NOMO-1 treated with DMSO at 0.1 percent for 48 hours (cell line): ENCODE measurements around the gene PACS1.

Experiments used
- DNase-seq: peaks from one replicate; lab custom pipeline; 2025; ENCODE audit not compliant: unreplicated experiment; lab: John Stamatoyannopoulos, UW

PACS1 gene

DNA sequence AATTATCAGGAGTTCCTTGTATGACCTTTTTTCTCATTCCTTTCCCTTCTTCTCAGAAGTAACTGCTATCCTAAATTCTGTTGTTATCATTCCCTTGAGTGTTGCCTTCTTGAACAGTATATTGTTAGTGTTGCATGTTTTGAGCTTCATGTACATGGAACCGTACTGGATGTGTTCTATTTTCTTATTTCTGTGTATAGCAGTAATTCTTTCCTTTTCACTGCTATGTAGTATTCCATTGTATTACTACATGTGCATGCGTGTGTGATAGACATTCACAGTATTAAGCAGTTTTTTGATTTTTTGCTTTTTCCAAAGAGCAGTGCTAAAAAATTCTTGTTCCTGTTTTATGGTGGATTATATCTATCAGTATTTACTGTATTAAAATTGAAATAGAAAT, 108.1 kb downstream of the PACS1 start:
- DNase-seq, result no peak

DNA sequence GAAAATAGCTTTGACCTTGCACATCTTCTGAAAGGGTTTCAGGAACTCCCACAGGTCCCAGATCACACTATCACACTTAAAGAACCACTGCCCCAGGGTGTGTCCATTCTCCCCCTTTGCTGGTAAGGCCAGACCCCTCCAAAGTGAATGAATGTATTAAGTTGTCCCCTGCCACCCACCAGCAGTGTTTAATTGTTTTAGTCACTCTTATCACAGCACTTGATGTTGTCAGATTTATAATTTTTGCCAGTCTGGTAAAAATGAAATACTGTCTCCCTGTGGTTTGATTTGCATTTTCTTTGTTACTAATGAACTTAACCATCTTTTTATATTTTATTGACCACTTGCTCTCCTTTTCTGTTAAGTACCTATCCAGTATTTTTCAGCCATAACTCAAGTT, 108.8 kb downstream of the PACS1 start:
- DNase-seq, result no peak

DNA sequence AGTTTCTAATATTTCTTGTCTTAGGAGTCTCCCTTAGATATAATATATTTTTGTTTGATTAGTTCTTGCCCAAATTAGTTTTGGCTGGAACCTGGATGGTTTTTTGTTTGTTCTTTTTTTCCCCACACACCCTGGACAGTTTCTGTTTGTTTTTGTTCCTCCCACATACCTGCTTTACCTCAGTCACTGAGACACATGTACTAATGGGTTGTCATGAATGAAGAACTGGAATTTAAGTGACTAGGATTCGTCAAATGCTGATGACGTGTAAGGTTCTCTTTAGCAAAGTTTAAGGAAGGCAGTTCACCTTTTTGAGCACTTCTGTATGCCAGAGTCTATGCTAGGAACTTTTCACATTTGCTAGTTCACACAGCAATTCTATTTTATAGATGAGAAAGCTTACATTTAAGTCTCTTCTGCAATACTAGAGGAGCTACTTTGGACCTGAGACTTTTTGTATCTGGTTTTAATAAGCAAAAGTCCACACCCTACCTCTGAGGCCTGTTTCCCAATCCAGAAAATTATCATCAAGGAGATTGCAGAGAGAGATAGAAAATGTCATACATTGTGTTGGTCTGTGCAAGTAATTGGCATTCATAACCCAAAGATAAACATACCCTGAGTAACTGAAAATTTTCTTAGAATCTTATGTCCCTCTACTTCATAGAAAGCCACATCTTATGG, 111.7 kb downstream of the PACS1 start:
- no peak for DNase-seq

DNA sequence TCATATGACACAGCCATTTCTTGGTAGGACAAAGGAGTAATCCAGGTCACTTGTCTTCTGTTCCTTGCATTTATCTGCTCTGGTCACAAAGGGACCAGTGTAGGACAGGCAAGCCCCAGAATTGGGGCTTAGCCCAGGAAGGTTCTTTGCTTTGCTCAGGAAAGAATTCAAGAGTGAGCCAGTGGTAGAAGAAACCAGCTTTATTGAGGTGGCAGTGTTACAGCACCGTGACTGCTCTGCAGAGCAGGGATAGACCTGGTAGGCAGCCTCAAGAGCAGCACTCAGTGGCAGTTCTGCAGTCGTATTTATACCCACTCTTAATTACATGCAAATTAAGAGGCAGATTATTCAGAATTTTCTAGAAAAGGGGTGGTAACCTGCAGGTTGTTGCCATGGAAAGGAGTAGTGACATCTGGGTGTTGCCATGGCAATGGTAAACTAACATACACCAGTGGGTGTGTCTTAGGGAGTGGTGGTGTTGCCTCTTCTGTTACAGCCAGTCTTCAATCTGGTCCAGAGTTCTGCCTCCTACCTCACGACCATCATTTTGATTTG, 113.5 kb downstream of the PACS1 start:
- no peak for DNase-seq

DNA sequence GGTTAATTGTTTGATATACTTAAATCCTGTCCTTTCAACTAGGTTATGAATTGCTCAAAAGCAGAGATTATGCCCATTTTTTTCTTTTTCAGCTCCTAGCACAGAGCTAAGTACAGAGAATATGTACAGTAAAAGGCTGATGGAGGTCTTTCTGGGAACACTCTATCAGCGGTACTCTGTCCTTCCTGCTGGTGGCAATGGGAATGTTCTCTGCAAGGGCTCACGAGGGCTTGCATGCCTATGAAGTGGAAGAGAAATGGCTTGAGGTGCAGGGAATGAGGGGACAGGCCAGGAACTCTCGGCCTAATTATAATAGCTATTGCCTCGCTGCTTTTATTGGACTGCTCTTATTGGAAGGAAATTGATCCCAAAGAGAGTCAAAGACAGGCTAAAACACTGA, 114.7 kb downstream of the PACS1 start:
- no peak for DNase-seq

DNA sequence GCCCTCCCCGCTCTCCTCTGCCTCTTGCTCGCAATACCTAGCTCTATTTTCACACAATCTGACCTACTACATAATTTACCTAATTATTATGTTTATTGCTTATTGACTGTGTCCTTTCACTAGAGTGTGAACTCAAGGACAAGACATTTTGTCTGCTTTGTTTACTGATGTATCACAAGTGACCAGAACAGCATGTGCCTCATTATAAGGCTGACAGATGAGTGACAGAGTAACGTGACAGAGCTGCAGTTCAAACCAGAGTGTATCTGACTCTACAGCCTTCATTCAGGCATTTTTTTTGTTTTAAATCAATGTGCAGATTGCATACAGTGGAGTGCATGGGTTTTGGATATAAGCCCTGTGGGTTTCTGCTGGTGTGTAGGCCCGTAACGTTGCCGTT, 116.4 kb downstream of the PACS1 start:
- no peak for DNase-seq

DNA sequence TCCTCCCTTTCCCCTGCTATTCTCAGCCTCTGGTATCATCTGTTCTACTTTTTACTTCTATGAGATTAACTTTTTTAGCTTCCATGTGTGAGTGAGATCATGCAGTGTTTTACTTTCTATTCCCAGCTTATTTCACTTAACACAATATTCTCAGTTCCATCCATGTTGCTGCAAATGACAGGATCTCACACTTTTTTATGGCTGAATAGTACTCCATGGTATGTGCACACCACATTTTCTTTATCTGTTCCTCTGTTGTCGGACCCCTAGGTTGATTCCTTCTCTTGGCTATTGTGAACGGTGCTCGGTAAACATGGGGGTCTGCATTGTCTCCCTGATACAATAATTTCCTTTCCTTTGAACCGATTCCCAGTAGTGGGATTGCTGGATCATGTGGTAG, 117.4 kb downstream of the PACS1 start:
- no peak for DNase-seq

DNA sequence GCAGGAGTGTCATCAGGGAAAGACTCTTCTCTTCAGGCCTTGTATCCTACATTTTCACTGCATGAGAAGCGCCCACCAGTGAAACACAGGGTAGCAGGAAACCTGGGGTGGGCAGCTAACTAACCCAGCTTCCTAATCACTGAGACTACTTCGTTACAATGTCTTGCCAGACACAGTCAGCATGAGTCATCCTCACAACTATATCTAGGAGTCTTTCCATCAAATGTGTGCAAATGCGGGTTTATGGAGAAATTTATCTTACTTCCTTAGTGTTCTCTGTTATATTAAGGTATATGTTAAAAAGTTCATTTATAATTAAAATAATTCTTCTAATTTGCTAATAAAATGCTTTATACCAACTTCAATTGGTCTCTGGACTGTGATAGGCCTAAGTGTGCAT, 118.5 kb downstream of the PACS1 start:
- DNase-seq, result no peak

DNA sequence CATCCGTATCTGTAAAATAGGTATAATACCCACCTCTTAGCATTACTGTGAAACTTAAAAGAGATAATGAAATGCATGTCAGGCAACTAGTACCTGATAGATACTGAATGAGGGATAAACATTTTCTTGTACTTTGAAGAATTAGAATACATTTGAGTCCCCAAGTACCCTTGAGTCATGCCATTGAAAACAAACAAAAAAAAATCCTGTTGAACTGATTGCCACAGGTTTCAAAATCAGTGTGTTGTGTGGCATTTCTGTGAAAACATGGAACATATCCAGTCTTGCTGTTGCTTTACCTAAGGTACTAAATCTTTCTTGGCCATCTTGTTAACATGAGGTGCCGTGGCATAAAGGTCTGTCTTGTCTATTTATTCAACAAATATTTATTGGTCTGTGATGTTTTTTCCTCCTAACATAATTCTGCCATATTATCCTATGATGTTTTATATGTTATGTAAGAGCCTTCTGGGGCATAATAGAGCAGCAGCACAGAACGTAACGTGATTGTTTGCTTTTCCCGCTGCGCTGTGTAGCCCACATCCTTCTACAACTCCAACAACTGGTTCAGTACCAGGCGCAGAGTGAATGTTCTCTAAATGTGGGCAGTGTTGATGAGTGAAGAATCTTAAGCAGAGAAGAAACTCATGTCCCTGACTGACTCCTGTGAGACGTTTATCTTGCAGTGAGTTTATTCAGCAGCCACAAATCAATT, 119.1 kb downstream of the PACS1 start:
- no peak for DNase-seq

DNA sequence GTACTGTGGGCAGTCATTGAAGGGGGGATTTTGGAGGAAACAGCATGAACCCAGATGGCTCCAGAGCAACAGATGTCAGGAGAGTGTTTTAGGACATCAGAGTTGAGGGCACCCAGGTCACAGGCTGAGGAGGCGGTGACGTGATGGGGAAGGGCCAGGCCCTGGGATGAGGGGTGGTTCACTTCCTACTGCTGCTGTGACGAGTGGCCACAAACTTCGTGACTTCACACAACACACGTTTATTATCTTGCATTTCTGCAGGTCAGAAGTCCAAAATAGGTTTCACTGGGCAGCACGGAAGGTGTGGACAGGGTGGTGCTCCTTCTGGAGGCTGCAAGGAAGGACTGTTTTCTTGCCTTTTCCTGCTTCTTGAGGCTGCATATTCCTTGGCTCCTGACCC, 120.7 kb downstream of the PACS1 start:
- DNase-seq, result no peak

DNA sequence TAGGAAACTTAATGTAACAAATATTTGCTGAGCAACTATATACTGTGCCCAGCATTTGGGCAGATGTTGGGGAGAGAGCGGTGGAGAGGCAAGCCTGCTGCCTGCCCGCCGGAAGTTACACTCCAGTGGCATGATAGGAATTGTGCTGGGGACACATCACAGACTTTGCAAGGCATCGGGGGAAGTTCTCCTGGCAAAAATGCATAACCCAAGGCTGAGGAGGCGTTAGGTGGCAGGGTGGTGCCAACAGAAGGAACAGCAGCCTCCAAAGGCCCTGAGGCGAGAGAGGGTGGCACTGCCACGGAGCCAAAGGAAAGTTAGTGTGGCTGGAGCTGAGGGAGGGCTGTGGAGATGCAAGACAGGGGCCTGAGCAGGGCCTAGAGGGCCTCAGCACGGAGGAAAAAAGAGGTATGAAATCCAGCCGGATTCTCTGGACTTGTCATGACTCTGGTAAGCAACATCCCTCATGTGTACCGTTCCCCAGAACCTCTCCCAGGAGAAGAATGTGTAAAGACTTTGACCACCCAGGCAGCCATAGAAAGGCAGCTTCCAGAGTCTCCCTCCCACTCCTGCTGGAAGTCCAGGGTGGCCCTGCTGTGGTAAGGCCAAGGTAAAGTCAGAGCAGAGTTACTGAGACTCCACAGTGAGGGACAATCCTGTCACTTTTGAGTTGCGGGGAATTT, 122.2 kb downstream of the PACS1 start:
- DNase-seq, result no peak

DNA sequence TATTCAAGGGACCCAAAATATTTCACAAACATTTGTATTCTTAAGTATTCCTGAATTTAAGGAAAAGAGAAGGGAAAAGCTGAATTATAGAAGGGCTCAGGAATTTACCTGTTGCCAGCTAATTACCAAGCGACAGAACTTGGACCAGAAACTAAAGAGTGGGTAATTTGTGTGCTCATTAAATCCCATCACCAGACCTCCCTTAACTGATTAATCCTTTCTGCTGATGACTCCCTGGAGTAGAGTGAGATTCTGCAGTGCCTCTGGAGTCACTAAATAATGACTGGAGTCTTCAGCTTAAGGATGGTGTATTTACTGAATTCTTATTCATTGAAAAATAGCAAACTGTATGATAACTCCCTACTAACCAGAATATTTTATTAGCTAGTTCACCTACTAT, 124.3 kb downstream of the PACS1 start:
- DNase-seq, result no peak

DNA sequence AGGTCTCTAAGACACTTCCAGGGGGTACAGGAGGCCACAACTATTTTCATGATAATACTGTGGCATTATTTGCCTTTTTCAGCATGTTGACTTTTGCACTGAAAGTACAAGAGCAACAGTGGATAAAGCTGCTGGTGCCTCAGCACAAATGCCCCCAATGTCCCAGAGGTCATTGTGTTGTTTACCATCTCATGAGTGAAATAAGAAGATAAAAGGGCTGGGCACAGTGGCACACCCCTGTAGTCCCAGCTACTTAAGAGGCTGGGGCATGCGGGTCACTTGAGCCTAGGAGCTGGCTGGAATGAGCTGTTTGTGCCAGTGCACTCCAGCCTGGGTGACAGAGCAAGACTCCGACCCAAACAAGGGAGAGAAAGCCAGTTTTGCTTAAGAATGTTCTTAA, 125.8 kb downstream of the PACS1 start:
- DNase-seq, result no peak

DNA sequence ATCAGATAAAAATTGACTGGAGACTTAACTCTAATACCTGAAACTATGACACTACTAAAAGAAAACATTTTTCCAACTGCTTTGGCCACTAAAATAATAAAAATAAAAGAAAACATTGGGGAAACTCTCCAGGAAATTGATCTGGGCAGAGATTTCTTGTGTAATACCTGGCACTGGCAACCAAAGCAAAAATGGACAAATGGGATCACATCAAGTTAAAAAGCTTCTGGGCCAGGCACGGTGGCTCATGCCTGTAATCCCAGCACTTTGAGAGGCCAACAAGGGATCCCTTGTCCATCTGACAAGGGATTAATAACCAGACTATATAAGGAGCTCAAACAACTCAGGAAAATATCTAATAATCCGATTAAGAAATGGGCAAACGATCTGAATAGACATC, 133.8 kb downstream of the PACS1 start:
- no peak for DNase-seq

DNA sequence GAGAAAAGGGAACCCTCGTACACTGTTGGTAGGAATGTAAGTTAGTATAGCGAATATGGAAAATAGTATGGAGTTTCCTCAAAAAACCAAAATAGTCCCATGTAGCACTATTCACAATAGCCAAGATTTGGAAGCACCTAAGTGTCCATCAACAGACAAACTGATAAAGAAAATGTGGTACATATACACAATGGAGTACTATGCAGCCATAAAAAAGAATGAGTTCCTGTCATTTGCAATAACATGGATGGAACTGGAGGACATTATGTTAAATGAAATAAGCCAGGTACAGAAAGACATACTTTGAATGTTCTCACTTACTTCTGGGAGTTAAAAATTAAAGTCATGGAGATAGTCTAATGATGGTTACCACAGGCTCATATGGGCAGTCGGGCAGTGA, 134.3 kb downstream of the PACS1 start:
- no peak for DNase-seq

DNA sequence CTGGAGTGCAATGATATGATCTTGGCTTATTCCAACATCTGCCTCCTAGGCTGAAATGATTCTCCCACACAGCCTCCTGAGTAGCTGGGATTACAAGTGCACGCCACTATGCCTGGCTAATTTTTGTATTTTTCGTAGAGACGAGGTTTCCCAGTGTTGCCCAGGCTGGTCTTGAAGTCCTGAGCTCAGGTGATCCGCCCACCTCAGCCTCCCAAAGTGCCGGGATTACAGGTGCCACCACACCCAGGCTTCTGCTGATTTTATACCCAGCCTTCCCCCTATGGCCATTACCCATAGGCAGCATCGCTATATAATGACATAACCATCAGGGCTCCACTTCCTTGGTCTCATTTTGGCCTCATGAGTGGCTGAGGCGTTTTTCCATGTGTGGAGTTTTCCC, 137.7 kb downstream of the PACS1 start:
- DNase-seq, result no peak

DNA sequence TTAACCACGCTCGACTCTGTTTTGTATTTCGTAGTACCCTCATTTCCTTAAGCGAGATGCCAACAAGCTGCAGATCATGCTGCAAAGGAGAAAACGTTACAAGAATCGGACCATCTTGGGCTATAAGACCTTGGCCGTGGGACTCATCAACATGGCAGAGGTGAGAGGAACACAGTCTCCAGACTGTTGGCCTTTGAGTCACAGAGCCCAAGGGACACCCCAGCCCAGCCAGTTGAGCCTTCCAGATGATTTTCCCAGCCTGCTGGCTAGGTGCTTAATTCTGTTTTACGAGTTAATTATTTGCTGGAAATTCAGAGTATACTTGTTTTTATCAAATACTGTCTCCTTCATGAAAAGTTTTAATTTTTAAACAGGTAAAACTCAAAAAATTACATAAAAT, 141.0 kb downstream of the PACS1 start:
- DNase-seq, result no peak

DNA sequence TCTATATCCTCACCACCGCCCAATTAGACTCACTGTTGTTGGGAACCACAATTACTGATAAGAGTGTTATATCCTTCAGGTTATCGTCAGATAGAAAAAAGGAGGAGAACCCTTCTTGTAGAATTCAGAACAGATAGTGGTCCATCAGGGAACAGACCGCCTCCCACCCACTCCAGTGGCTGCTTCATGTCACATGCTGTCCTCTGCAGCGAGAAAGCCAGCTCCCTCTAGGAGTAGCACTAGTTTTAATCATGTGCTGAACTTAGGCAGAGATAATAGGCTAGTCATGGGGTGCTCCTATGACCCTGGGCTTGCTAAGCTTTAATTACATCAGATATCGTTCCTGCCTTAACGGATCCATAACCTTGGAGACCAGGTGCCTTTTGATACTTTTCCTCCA, 146.8 kb downstream of the PACS1 start:
- no peak for DNase-seq

DNA sequence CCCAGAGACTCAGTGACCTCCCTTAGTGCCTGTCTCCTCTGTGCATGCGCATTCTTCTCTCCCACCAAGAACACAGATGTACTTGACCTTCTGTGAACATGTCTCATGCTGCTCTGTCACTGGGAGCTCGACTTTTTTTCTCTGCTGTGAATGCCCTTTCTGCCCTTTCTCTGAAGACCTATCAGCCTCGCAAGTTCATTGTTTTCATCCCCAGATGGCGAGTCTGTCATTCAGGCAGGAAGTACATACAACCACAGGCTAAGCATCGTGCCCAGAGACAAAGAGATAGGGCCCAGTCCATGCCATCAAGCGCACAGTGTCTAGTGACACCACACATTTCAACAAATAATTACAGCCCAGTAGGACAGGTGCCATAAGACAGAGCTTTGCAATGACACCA, 148.0 kb downstream of the PACS1 start:
- DNase-seq, result no peak

DNA sequence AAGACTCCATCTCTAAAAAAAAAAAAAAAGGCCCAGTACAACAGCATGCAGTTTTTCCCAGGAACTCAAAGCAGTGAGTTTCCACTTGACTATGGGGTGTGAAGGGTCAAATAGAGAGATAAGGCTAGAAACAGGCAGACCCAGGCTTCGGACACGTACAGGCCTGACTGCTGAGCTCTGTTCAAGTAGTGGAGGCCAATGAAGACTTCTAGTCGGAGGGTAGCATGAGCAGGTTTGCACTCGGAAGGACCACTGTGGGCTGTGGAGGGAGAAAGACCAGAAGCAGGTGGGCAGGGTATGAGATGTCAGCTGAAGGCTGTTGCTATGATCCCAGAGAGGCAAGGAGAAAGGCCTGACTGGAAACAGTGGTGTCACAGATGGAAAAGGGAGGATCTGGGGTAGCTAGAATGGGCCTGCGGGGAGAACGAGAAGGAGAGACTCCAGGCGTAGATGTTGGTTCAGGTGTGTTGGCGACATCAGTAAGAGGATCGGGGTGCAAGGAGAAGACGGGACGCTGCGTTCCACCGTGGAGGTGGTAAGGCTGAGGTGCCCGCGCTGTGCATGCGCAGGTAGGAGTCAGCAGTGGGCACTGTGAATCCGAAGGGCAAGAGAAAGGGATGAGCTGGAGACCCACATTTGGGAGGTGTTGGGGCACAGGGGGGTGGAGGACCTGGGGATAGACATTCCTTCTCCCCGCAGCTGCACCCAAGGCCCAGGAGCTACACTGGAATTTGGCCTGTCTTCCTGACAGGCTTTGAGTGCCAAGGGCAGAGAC, 149.0 kb downstream of the PACS1 start:
- DNase-seq, result no peak

DNA sequence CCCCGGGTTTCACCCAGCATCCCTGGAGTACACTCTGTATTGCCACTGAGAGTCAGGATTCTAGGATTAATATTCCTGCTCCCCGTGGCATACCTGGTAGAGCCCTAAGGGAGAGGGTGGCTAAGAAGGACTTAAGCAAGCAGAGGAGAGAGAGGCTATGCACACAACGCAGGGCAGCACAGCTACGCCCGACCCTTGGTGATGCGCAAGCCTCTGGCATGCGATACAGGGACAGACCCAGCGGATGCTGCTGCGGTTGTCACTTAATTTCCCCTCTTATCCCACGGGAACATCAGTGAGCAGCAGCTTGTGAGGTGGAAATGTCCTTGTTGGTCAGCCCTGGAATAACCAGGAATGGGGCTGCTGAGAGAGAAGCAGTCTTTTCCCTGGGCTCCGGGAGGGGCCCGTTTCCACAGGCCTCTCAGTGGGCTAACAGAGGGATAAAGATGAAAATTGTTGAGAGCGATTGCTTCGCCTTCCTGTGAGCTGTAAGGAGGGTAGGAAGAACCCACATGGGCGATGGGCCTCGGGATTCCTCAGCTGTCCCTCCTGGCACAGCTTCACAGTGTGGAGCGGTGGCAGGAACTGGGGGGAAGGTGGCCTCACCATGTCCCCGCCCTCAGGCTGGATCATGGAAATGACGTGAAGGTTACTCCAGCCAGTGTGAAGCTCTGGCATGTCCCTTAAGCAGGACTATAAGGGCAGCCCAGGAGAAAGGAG, 149.9 kb downstream of the PACS1 start:
- DNase-seq, result no peak
